Activated CD8-positive, alpha-beta memory T cell treated with anti-CD3 and anti-CD28 coated beads for 1 hour (primary cell): ENCODE measurements around the gene GDPD3.

Experiments used
- DNase-seq, 2 donors: peaks; one replicate each; pipeline ENCODE4 v3.0.0-alpha.2; 2020; ENCODE audit warnings: low read depth in 1 of 2; ENCODE audit errors: extremely low read depth in 1 of 2

Gene GDPD3

GRCh38 chr16:30079480-30079879 lies 33.9 kb downstream of the GDPD3 start:
- DNase-seq = no peak

GRCh38 chr16:30078744-30079143 lies 34.6 kb downstream of the GDPD3 start:
- DNase-seq = no peak

- DNase-seq = no peak
Observed at GRCh38 chr16:30077656-30078055, 35.7 kb downstream of the GDPD3 start.

- DNase-seq = no peak
Observed at GRCh38 chr16:30076276-30076791, 37.0 kb downstream of the GDPD3 start.

- DNase-seq = peak; percentile 66 to 86
Observed at GRCh38 chr16:30075503-30076275, 37.6 kb downstream of the GDPD3 start, which contains the start of gene PPP4C. Gene PPP4C, plus strand, starts transcription at chr16:30075994. Its CDS starts 384 bp downstream, at chr16:30076378.

GRCh38 chr16:30070490-30070889 lies 42.8 kb downstream of the GDPD3 start:
- DNase-seq = no peak

- DNase-seq = no peak
Observed at GRCh38 chr16:30069611-30070462, 43.5 kb downstream of the GDPD3 start.

GRCh38 chr16:30068750-30069610 lies 44.4 kb downstream of the GDPD3 start:
- DNase-seq = no peak

GRCh38 chr16:30068333-30068732 lies 45.0 kb downstream of the GDPD3 start:
- DNase-seq = no peak

- DNase-seq = no peak
Observed at GRCh38 chr16:30067584-30067916, 45.8 kb downstream of the GDPD3 start.

GRCh38 chr16:30066761-30067583 lies 46.4 kb downstream of the GDPD3 start:
- no peak for DNase-seq

- DNase-seq = no peak
Observed at GRCh38 chr16:30065943-30066760, 47.2 kb downstream of the GDPD3 start.

- peak; percentile 84 to 90 for DNase-seq
Observed at GRCh38 chr16:30065102-30065942, 48.0 kb downstream of the GDPD3 start, which contains the start of gene ALDOA. Gene ALDOA, plus strand, starts transcription at chr16:30065760. Its CDS starts 1,138 bp downstream, at chr16:30066898.

GRCh38 chr16:30064729-30065101 lies 48.6 kb downstream of the GDPD3 start:
- DNase-seq = no peak

GRCh38 chr16:30063893-30064728 lies 49.2 kb downstream of the GDPD3 start:
- DNase-seq = peak in 1 of 2 donors; percentile 48

- DNase-seq = no peak
Observed at GRCh38 chr16:30063278-30063892, 50.0 kb downstream of the GDPD3 start.
